ENCODE measurements around the gene NAA16.

GRCh38 chr13:41313117-41313516 is 2.0 kb downstream of the NAA16 start:
- TF ChIP-seq CTCF (IDR thresholded peaks at IDR 0.05), result no peak
- no peak for TF ChIP-seq POLR2A (IDR thresholded peaks at IDR 0.05)
- TF ChIP-seq POLR2AphosphoS5 (IDR thresholded peaks at IDR 0.05), result no peak
